ENCODE measurements around the gene RNF144B. TPM values are rescaled to one million over a fixed set of nuclear protein-coding genes. Genes with fewer than 3 reads are reported as not detected.

Gene RNF144B
- total and polyA plus RNA-seq, 10 of the 15 experiments (the other 5 are each of a cell fraction or from before 2014, with no cell fraction given) = 0.03 to 0.18 (median 0.14) TPM

GRCh38 chr6:18360188-18360587 lies 27.0 kb upstream of the RNF144B start:
- Histone ChIP-seq H3K79me2 (ENCODE audit: control insufficient read depth, insufficient read depth, low read length) (no peaks in the 10 kb centered on the region), H3K36me3 (ENCODE audit: control insufficient read depth in 2 of 2, insufficient read depth in 2 of 2, low read length in 1 of 2) (no peaks in the 10 kb centered on the region), H3K4me1 (ENCODE audit: control insufficient read depth, insufficient read depth, low read length) (peaks cover 9% of the 10 kb centered on the region), H2AFZ (ENCODE audit: control insufficient read depth, low read depth, low read length) (no peak overlapping the region; the same call in 1 of the 2 replicates), H3K4me2 (ENCODE audit: control insufficient read depth, insufficient read depth) (no peak overlapping the region; the same call in 1 of the 2 replicates), H3K9me3 (replicated peaks; ENCODE audit: control insufficient read depth, insufficient read depth, low read length) (no peaks in the 10 kb centered on the region; the same call in 2 of the 3 replicates), H3K4me3 (no peak overlapping the region), H4K20me1 (ENCODE audit: control insufficient read depth, insufficient read depth) (no peaks in the 10 kb centered on the region), H3K9ac (ENCODE audit: control insufficient read depth, insufficient read depth, low read length) (no peak overlapping the region), H3K27ac (ENCODE audit: control insufficient read depth, insufficient read depth) (no peak overlapping the region), H3K27me3 (replicated peaks in 1 of 2; ENCODE audit: control insufficient read depth in 2 of 2, insufficient read depth in 2 of 2, low read length in 1 of 2) (no peaks in the 10 kb centered on the region)
- no TSS peak for BruUV-seq (replicated peaks)
- CTCF ChIA-PET = interaction anchor here (0.6 kb wide), 1 partner anchor 1268 kb away, joined by 3 read pairs; no protein-coding TSS in a partner anchor
- RAD21 ChIA-PET (ENCODE audit: unreplicated experiment) = no interaction called here
- in situ Hi-C loops (cut with MboI) = no loop called here
- FAIRE-seq (no peak), DNase-seq (ENCODE audit: low read depth, low spot score) (no peak), ATAC-seq (no peak)
- POLR2A ChIA-PET = no interaction called here
- TF ChIP-seq JUND (IDR thresholded peaks at IDR 0.05; ENCODE audit: low read depth, low read length) (no peak), YY1 (IDR thresholded peaks at IDR 0.05; ENCODE audit: low read depth, low read length) (no peak), FOXK2 (IDR thresholded peaks at IDR 0.05) (no peak), NFYA (IDR thresholded peaks at IDR 0.05; ENCODE audit: borderline replicate concordance, low read depth, low read length) (no peak), ZNF274 (IDR thresholded peaks at IDR 0.05; ENCODE audit: insufficient read depth, insufficient read length) (no peak), LARP7 (IDR thresholded peaks at IDR 0.05) (no peak), GABPA (IDR thresholded peaks at IDR 0.05; ENCODE audit: low read depth) (no peak), MTA2 (IDR thresholded peaks at IDR 0.05; ENCODE audit: low read depth) (no peak), NR2C1 (IDR thresholded peaks at IDR 0.05) (no peak), CEBPB (IDR thresholded peaks at IDR 0.05; ENCODE audit: borderline replicate concordance in 1 of 2, low read depth in 2 of 2, low read length in 2 of 2) (no peak)
- TF ChIP-seq, protein P1, sequence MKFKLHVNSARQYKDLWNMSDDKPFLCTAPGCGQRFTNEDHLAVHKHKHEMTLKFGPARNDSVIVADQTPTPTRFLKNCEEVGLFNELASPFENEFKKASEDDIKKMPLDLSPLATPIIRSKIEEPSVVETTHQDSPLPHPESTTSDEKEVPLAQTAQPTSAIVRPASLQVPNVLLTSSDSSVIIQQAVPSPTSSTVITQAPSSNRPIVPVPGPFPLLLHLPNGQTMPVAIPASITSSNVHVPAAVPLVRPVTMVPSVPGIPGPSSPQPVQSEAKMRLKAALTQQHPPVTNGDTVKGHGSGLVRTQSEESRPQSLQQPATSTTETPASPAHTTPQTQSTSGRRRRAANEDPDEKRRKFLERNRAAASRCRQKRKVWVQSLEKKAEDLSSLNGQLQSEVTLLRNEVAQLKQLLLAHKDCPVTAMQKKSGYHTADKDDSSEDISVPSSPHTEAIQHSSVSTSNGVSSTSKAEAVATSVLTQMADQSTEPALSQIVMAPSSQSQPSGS (IDR thresholded peaks at IDR 0.05; ENCODE audit: low read length) = no peak
- intact Hi-C loops (cut with micrococcal nuclease; ENCODE audit: unreplicated experiment) = no loop called here
- 0% methylated on average over 1 of the region's 1 CpG for WGBS (ENCODE audit: insufficient coverage, insufficient replicate concordance, low lambda C conversion rate, missing lambda C conversion rate)
- SMC1A ChIA-PET (ENCODE audit: uncharacterized antibody, unreplicated experiment) = interaction anchor here (2.3 kb wide), 1 partner anchor 9 kb away, joined by 6 read pairs; no protein-coding TSS in a partner anchor
